ENCODE results near the gene OR2T35.

The OR2T35 gene

DNA sequence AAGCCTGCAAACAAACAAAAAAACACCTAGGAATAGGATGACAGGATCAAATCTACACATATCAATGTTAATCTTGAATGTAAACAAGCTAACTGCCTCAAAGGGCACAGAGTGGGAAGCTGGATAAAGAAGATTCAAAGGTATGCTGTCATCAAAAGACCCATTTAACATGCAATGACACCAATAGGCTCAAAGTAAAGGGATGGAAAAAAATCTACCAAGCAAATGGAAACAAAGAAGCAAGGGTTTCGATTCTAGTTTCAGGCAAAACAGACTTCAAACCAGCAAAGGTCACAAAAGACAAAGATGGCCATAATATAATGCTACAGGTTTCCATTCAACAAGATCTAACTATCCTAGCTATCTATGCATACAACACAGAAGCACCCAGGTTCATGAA lies 31.3 kb downstream of the OR2T35 start:
- Histone ChIP-seq H3K4me3 (ENCODE audit: low read depth, low read length) (no peak overlapping the region), H3K27ac (no peak overlapping the region), H3K4me1 (no peaks in the 10 kb centered on the region), H3K4me2 (ENCODE audit: low read length) (no peak overlapping the region), H3K9me3 (ENCODE audit: control insufficient read depth, low read length) (no peaks in the 10 kb centered on the region), H3K27me3 (ENCODE audit: control insufficient read depth, insufficient read depth, low read length) (no peaks in the 10 kb centered on the region), H3K36me3 (ENCODE audit: control insufficient read depth, insufficient read depth, low read length) (no peaks in the 10 kb centered on the region), H3K79me2 (no peaks in the 10 kb centered on the region), H3K9ac (no peak overlapping the region), H2AFZ (no peak overlapping the region)
- TF ChIP-seq, protein P1, sequence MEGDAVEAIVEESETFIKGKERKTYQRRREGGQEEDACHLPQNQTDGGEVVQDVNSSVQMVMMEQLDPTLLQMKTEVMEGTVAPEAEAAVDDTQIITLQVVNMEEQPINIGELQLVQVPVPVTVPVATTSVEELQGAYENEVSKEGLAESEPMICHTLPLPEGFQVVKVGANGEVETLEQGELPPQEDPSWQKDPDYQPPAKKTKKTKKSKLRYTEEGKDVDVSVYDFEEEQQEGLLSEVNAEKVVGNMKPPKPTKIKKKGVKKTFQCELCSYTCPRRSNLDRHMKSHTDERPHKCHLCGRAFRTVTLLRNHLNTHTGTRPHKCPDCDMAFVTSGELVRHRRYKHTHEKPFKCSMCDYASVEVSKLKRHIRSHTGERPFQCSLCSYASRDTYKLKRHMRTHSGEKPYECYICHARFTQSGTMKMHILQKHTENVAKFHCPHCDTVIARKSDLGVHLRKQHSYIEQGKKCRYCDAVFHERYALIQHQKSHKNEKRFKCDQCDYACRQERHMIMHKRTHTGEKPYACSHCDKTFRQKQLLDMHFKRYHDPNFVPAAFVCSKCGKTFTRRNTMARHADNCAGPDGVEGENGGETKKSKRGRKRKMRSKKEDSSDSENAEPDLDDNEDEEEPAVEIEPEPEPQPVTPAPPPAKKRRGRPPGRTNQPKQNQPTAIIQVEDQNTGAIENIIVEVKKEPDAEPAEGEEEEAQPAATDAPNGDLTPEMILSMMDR (IDR thresholded peaks at IDR 0.05): no peak

DNA sequence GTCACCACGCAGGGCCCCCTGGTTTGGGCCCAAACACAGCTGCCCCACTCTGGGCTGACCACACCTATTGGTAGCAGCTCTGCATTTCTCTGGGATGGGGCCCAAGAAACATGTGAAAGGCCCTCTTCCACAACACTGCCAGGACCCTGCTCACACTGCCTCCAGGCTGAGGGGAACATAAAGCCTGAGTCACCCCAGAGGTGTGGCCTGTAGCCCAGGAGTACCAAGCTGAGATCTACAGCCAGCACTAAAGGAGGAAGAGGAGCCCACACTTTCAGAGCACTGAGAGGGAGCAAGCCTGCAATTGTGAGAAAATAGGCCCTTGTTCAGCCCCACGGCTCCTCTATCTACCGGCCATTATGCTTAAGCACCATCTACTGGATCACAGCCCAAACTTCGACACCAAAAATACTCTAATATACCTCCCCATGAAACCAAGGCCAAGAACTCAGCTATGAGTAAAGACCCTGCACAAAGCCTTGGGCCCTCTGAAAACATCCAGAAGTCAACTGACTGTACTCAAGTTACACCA lies 33.1 kb downstream of the OR2T35 start:
- H2AFZ ChIP-seq: no peak overlapping the region
- no peak overlapping the region for H3K4me2 ChIP-seq (ENCODE audit: low read length)
- H3K9me3 ChIP-seq (ENCODE audit: control insufficient read depth, low read length): no peaks in the 10 kb centered on the region
- H3K9ac ChIP-seq: no peak overlapping the region
- no peaks in the 10 kb centered on the region for H3K36me3 ChIP-seq (ENCODE audit: control insufficient read depth, insufficient read depth, low read length)
- H3K4me1 ChIP-seq: no peaks in the 10 kb centered on the region
- no peak overlapping the region for H3K4me3 ChIP-seq (ENCODE audit: low read depth, low read length)
- TF ChIP-seq, protein P1 (IDR thresholded peaks at IDR 0.05): no peak
- no peaks in the 10 kb centered on the region for H3K27me3 ChIP-seq (ENCODE audit: control insufficient read depth, insufficient read depth, low read length)
- H3K79me2 ChIP-seq: no peaks in the 10 kb centered on the region
- H3K27ac ChIP-seq: no peak overlapping the region

DNA sequence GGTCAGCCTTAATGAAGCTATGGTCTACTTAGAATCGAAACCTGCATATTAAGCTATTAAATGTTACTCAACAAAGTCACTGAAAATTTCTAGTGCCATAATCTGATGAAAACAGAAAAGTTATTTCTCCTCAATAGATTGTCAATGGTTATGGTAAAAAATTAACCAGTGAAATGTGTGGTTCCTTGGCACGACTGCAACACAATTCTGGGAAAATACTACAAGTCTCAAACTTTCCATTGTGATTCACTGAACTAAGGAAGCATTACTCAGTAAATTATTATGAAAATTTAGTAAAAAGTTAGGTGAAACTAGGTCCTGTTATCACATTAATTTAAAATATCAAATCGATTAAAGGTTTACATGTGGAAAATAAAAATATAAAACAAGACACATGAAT lies 34.8 kb downstream of the OR2T35 start:
- Histone ChIP-seq H3K4me1 (no peaks in the 10 kb centered on the region), H3K9me3 (ENCODE audit: control insufficient read depth, low read length) (no peaks in the 10 kb centered on the region), H3K36me3 (ENCODE audit: control insufficient read depth, insufficient read depth, low read length) (no peaks in the 10 kb centered on the region), H2AFZ (no peak overlapping the region), H3K27me3 (ENCODE audit: control insufficient read depth, insufficient read depth, low read length) (no peaks in the 10 kb centered on the region), H3K9ac (no peak overlapping the region), H3K27ac (no peak overlapping the region), H3K79me2 (no peaks in the 10 kb centered on the region), H3K4me3 (ENCODE audit: low read depth, low read length) (no peak overlapping the region), H3K4me2 (ENCODE audit: low read length) (no peak overlapping the region)
- TF ChIP-seq, protein P1 (IDR thresholded peaks at IDR 0.05): no peak

DNA sequence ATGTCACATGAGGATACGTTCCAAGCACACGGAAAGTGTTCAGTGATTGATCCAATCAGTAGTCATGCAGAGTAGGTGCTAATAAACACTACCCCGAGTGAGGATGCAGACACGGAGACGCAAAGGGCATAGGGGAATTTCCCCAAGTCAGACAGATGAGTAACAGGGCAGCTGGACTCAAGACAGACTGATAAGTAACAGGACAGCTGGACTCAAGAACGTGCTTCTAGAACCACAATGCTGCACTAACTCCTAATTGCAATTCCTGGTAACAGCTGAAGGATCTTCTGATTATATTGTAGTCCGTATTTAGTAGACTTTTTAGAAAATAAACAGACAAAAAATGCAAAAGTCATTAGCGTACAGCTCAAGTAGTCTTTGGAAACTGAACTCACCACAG lies 45.7 kb downstream of the OR2T35 start:
- Histone ChIP-seq H3K4me3 (ENCODE audit: low read depth, low read length) (no peak overlapping the region), H3K36me3 (ENCODE audit: control insufficient read depth, insufficient read depth, low read length) (no peaks in the 10 kb centered on the region), H3K79me2 (no peaks in the 10 kb centered on the region), H3K4me2 (ENCODE audit: low read length) (no peak overlapping the region), H3K27me3 (ENCODE audit: control insufficient read depth, insufficient read depth, low read length) (no peaks in the 10 kb centered on the region), H3K4me1 (no peaks in the 10 kb centered on the region), H3K9me3 (ENCODE audit: control insufficient read depth, low read length) (no peaks in the 10 kb centered on the region), H3K9ac (no peak overlapping the region), H3K27ac (no peak overlapping the region), H2AFZ (no peak overlapping the region)
- TF ChIP-seq, protein P1 (IDR thresholded peaks at IDR 0.05): no peak

DNA sequence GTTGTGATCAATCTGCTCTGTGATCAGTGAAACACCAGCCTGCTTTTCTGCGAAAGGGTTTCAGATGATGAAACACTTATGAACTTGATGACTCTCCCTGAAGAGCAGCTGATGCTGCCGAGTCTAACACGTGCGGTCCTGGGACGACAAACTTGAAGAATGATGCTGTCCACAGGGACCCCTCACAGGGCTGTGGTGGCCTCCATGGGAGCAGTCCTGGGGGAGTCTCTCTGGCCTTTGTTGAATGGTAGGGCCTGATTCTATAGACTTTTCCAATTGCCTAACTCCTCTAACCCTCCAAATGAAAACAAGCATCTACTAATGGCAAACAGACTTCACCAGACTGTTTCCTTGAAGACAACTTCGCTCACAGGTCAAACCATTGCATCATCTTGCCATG lies 47.5 kb downstream of the OR2T35 start, which contains the start of gene OR2T10:
OR2T10 (minus strand) TSS at position 112 of the 400 bp plus-strand sequence. CDS start 3,932 bp downstream, outside the sequence.
- Histone ChIP-seq H3K27me3 (ENCODE audit: control insufficient read depth, insufficient read depth, low read length) (no peaks in the 10 kb centered on the region), H3K4me2 (ENCODE audit: low read length) (no peak within 1 kb of the TSS), H3K27ac (no peak within 1 kb of the TSS), H3K4me1 (no peaks in the 10 kb centered on the region), H3K79me2 (no peaks in the 10 kb centered on the region), H3K4me3 (ENCODE audit: low read depth, low read length) (no peak within 1 kb of the TSS), H3K36me3 (ENCODE audit: control insufficient read depth, insufficient read depth, low read length) (no peaks in the 10 kb centered on the region), H3K9me3 (ENCODE audit: control insufficient read depth, low read length) (no peaks in the 10 kb centered on the region), H3K9ac (no peak within 1 kb of the TSS), H2AFZ (no peak within 1 kb of the TSS)
- TF ChIP-seq, protein P1 (IDR thresholded peaks at IDR 0.05): no peak

All from parathyroid adenoma (tissue), 2 donors.